HL-60 (cell line): ENCODE data around the gene ARHGEF7.

Source experiments
- DNase-seq, 2 experiments: peaks; one replicate each; pipeline ENCODE4 v3.0.0-alpha.2; 2010 to 2020; ENCODE audit warnings: low read depth in 1 of 2, low spot score in 1 of 2
- H3K27ac ChIP-seq: fragments of 250-450 bp; sonication (Bioruptor Pico); replicated peaks from 2 replicates; pipeline ENCODE4 v1.5.1; 2020; ENCODE audit warnings: mild to moderate bottlenecking, moderate library complexity
- H3K27me3 ChIP-seq: fragments of 250-450 bp; sonication (Bioruptor Pico); 2 replicates; pipeline ENCODE4 v1.5.1; 2021; ENCODE audit warnings: mild to moderate bottlenecking, moderate library complexity; ENCODE audit not compliant: insufficient read depth, poor library complexity, severe bottlenecking
- H3K4me3 ChIP-seq: replicated peaks from 2 replicates; pipeline ENCODE4 v1.5.1; 2011; ENCODE audit warnings: mild to moderate bottlenecking, control low read depth, low read length; ENCODE audit not compliant: insufficient read depth
- GABPA ChIP-seq: IDR thresholded peaks from 2 replicates; pipeline ENCODE4 v1.6.1; 2012; ENCODE audit warnings: low read depth
- POLR2AphosphoS5 ChIP-seq: IDR thresholded peaks from 2 replicates; pipeline ENCODE4 v1.6.1; 2012; ENCODE audit warnings: low read depth
- SPI1 ChIP-seq: IDR thresholded peaks from 2 replicates; pipeline ENCODE4 v1.6.1; 2012; ENCODE audit warnings: low read depth, mild to moderate bottlenecking, borderline replicate concordance
- TF ChIP-seq, protein P1 (sequence below): IDR thresholded peaks from 2 replicates; pipeline ENCODE4 v1.6.1; 2012; ENCODE audit warnings: low read depth; ENCODE audit not compliant: insufficient replicate concordance
- TF ChIP-seq, protein P2 (sequence below): IDR thresholded peaks from one replicate; pipeline ENCODE4 v1.5.1; 2011; ENCODE audit warnings: low read length, control low read depth, inconsistent platforms; ENCODE audit not compliant: insufficient read depth

Gene ARHGEF7

DNA sequence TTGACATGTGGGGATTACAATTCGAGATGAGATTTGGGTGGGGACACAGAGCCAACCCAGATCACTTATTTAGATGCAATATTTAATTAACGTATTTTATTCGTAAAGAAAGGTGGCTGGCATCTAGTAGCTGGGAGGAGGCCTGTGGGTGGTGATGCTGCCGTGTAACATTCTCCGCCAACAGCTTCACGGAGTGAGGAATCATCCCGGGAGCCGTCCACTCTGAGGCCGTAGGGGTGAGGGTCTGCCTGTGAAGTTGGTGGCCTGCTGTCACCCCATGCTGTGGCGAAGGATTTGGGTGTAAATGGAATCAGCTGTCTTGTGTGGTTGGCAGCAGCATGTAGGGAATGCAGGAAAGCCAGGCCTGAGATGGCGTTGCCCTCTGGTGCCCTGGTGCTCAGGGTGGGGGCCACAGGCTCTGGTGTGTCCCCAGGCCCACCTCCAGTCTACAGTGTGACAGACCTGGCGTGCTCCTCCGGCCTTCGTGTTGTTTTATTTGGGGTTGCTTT is 202.0 kb downstream of the ARHGEF7 start:
- Histone ChIP-seq H3K27ac (no peak overlapping the region), H3K27me3 (no peaks in the 10 kb centered on the region), H3K4me3 (no peak overlapping the region)
- no peak for DNase-seq
- TF ChIP-seq, protein P1, sequence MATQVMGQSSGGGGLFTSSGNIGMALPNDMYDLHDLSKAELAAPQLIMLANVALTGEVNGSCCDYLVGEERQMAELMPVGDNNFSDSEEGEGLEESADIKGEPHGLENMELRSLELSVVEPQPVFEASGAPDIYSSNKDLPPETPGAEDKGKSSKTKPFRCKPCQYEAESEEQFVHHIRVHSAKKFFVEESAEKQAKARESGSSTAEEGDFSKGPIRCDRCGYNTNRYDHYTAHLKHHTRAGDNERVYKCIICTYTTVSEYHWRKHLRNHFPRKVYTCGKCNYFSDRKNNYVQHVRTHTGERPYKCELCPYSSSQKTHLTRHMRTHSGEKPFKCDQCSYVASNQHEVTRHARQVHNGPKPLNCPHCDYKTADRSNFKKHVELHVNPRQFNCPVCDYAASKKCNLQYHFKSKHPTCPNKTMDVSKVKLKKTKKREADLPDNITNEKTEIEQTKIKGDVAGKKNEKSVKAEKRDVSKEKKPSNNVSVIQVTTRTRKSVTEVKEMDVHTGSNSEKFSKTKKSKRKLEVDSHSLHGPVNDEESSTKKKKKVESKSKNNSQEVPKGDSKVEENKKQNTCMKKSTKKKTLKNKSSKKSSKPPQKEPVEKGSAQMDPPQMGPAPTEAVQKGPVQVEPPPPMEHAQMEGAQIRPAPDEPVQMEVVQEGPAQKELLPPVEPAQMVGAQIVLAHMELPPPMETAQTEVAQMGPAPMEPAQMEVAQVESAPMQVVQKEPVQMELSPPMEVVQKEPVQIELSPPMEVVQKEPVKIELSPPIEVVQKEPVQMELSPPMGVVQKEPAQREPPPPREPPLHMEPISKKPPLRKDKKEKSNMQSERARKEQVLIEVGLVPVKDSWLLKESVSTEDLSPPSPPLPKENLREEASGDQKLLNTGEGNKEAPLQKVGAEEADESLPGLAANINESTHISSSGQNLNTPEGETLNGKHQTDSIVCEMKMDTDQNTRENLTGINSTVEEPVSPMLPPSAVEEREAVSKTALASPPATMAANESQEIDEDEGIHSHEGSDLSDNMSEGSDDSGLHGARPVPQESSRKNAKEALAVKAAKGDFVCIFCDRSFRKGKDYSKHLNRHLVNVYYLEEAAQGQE, result no peak
- TF ChIP-seq SPI1, result no peak
- TF ChIP-seq, protein P2, sequence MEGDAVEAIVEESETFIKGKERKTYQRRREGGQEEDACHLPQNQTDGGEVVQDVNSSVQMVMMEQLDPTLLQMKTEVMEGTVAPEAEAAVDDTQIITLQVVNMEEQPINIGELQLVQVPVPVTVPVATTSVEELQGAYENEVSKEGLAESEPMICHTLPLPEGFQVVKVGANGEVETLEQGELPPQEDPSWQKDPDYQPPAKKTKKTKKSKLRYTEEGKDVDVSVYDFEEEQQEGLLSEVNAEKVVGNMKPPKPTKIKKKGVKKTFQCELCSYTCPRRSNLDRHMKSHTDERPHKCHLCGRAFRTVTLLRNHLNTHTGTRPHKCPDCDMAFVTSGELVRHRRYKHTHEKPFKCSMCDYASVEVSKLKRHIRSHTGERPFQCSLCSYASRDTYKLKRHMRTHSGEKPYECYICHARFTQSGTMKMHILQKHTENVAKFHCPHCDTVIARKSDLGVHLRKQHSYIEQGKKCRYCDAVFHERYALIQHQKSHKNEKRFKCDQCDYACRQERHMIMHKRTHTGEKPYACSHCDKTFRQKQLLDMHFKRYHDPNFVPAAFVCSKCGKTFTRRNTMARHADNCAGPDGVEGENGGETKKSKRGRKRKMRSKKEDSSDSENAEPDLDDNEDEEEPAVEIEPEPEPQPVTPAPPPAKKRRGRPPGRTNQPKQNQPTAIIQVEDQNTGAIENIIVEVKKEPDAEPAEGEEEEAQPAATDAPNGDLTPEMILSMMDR, result no peak
- TF ChIP-seq POLR2AphosphoS5, result no peak
- TF ChIP-seq GABPA, result no peak

DNA sequence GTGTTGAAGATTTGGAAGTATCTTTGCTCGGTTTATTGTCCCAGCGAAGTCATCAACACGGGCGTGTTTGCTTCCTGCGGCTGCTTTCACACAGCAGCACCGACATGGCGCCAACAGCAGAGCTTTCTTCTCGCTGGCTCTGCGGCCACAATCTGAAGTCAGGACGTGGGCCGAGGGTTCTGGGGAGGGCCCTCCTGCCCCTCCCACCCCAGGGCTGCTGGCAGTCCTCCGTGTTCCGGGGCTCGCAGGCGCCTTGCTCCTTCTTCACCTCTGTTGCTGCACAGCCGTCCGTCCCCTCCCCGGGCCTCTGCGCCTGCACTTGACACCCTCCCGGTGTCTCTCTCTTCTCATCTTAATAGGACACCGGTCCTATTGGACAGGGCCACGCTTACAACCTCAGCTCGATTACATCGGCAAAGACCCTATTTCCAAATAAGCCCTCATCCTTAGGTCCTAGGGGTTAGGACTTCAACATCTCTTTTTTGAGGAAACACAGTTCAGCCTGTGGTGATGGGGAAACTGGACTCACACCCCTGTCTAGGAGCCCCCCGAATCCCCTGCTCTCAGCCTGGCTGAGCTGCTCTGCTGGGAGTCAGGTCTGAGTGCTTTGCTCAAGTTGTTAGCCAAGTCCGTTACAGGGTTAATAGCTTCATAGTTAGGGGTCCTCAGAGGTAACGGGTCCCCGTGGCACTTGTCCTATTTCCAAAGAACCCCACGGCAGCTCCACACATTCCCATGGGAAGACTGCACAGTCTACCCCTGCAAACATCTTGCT is 202.6 kb downstream of the ARHGEF7 start:
- TF ChIP-seq GABPA, result no peak
- TF ChIP-seq SPI1, result no peak
- TF ChIP-seq, protein P2, result no peak
- H3K27ac ChIP-seq, result no peak overlapping the region
- no peak overlapping the region for H3K4me3 ChIP-seq
- DNase-seq, result no peak
- no peaks in the 10 kb centered on the region for H3K27me3 ChIP-seq

DNA sequence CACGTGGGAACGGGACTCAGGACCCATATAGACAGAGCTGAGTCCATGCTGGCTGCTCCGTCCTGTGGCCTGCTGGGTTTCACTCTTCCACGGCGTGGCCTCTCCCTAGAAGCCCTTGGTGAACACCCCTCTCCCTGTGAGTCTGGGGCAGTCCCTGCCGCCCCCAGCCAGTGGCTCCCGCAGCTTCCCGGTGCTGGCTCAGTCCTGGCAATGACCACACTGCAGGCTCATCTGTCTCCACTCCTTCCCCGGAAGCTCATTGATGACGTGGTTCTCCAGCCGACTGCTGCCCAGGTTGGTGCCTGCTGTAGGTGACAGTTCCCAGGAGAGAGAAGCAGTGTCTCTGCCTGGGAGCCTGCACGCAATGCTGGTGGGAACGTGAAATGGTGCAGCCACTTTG is 203.3 kb downstream of the ARHGEF7 start:
- Histone ChIP-seq H3K27me3 (no peaks in the 10 kb centered on the region), H3K4me3 (no peak overlapping the region), H3K27ac (no peak overlapping the region)
- TF ChIP-seq, protein P2, result no peak
- TF ChIP-seq, protein P1, result no peak
- TF ChIP-seq POLR2AphosphoS5 (no peak), GABPA (no peak), SPI1 (no peak)
- DNase-seq, result no peak
